T47D (cell line): Measurements from ENCODE around the gene ZNF599.

Experiments
- DNase-seq, 2 experiments: peaks; one replicate each; pipeline versions ENCODE4 v3.0.0 to v3.0.0-alpha.2; 2011 to 2012; ENCODE audit warnings: low read depth in 1 of 2, low spot score in 1 of 2
- JUND ChIP-seq: IDR thresholded peaks from 2 replicates; pipeline ENCODE4 v1.6.1; 2012; ENCODE audit warnings: low read depth
- in situ Hi-C: cut with HindIII; loops from 2 replicates; pipeline ENCODE4 v1.10.0; 2016; ENCODE audit warnings: low sequenced_read_pairs, low pct_unique_long_range_greater_than_20kb

Gene ZNF599

DNA sequence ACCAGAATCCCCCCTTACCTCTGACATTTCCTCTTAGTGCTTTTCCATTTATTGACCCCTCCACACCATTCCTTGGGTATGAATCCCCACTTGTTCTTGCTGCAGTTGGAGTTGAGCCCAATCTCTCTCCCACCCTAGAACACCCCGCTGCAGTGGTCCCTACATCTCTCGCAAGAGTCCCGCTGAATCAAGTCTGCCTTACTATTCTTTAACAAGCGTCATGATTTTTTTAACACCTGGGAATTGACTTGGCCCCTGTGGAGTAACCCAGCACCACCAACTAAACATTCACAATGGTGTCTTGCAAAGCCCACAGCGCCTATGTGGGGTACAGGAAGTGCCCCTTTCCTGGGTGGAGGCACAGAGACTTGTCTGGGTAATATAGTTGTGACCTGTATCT is 13.2 kb upstream of the ZNF599 start:
- TF ChIP-seq JUND, result no peak
- in situ Hi-C loops, result no loop called here
- DNase-seq, result no peak

DNA sequence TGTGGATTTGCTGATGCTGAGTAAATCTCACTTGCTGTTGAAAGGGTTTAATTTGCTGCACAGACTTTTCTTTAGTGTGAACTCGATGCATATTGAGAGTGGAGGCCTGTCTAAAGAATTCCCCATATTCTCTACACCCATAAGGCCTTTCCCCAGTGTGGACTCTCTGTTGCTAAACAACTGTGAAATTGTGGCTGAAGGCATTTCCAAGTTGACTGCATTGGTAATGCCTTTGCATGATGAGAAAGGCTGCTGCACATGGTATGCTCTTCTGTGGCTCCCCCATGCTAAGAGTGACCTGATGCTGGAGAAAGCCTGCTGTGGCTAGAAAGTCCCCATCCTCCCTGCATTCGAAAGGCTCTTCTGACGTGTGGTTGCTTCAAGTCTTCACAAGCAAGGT is 6.6 kb upstream of the ZNF599 start:
- TF ChIP-seq JUND, result no peak
- in situ Hi-C loops, result no loop called here

DNA sequence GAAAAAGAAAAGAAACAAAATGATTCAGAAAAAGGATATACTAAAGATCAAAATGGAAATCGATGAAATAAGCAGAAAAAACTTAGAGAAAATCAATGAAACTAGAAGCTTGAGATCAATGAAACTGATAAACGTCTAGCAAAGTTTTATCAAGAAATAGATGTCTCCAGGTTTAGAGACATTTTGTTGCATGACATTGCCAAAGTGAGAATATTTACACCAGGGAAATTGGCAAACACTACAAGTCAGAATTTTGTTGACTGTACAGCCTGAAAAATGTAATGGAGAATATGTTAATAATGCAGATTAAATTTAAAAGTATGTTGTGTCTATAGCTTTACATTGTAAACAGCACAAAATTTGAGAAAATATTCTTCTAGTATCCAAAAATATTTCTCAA is 5.3 kb upstream of the ZNF599 start:
- no peak for DNase-seq
- no peak for TF ChIP-seq JUND
- in situ Hi-C loops, result no loop called here

More for the DNA sequence above, 6.6 kb upstream of the ZNF599 start:
- no peak for DNase-seq

DNA sequence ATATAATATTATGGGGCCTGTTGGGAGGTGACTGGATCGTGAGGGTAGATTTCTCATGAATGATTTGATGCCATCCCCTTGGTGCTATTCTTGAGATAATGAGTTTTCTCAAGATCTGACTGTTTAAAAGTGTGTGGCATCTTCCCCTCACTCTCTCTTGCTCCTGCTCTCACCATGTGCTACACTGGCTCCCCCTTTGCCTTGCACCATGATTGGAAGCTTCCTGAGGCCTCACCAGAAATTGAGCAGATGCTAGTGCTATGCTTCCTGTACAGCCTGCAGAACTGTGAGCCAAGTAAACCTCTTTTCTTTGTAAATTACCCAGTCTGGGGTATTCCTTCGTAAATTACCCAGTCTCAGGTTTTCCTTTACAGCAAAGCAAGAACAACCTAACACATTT is 1.8 kb upstream of the ZNF599 start:
- no peak for TF ChIP-seq JUND
- DNase-seq, result no peak
- in situ Hi-C loops, result no loop called here

DNA sequence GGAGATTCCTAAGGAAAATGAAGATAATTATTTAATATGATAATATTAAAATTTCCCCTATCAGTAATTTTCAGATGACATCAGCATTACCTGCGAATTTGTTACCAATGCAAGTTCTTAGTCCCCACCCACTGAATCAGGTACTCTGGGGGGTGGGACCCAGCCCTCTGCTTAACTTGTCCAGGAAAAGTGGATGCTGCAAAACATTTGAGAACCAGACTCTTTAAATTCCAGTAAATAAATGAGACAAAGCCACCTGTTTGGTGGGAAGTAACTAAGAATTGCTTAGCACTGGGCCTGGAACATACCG is 495 bp upstream of the ZNF599 start:
- in situ Hi-C loops, result no loop called here
- no peak for TF ChIP-seq JUND
- DNase-seq, result no peak

DNA sequence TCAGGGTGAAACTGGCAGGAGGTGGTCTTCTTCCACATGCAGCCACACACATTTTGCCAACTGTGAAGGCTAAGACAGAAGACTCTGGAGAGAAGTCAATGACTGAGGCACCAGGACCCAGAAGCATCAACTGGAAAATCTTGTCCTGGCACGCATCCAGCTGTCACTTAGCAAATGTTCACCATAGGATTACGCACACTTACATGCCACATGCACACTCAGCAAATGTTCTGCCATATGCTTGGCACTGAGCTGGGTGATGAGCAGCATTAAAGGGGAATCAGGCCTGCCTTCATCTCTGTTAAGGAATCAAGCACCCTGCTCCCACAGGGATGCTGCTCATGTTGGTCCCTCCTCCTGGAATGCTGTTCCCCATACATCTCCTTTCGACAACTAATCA is 5.1 kb downstream of the ZNF599 start:
- in situ Hi-C loops, result no loop called here
- DNase-seq, result no peak
- no peak for TF ChIP-seq JUND

DNA sequence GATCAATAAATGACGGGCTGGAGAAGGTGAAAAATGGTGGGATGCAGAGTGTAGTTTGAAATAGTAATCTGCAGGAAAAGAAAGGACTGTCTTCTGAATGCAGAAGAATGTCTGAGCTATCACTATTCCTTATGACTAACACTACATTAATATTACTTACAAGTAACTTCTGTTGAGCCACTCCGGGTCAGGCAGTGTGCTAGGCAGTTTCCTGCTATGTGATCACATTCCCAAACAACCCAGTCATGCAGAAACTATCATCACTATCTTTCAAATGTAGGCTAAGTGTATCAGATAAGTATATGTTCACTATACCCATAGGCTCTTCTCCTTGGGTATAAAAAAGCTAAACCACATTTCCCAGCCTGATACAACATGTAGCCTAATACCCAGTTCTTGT is 6.6 kb downstream of the ZNF599 start:
- in situ Hi-C loops, result no loop called here
- no peak for TF ChIP-seq JUND
- no peak for DNase-seq

DNA sequence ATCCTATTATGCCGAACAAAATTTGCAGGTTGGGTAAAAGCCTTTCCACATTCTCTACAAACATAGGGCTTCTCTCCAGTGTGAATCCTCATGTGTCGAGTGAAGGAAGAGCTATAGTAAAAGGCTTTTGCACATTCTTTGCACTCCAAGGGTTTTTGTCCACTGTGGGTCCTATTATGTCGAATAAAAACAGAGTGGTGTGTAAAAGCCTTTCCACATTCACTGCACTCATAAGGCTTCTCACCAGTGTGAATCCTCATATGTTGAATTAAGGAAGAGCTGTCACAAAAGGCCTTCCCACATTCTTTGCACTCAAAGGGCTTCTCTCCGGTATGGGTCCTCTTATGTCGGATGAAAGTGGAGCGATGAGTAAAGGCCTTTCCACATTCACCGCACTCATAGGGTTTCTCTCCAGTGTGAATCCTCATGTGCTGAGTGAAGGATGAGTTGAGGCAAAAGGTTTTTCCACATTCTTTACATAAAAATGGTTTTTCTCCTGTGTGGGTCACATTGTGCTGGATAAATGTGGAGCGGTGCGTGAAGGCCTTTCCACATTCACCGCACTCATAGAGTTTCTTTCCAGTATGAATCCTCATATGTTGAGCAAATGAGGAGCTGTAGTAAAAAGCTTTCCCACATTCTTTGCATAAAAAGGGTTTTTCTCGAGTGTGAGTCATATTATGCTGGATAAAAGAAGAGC is 13.6 kb downstream of the ZNF599 start:
- in situ Hi-C loops, result no loop called here
- no peak for DNase-seq
- no peak for TF ChIP-seq JUND

DNA sequence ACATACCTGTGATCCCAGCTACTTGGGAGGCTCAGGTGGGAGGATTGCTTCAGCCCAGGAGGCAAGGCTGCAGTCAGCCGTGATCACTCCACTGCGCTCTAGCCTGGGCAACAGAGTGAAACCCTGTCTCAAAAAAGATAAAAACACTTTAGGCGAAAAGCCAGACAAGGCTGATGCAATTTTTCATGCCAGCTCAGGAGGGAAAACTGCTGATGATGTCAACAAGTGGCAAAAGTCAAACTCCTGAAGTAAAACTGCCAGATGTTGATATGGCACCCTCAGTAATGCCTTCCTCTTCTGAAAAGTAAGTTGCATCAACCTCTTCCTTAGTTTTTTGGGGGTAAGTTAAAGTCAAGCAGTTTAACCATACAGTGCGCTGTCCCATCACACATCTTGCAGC is 15.6 kb downstream of the ZNF599 start:
- in situ Hi-C loops, result no loop called here
- DNase-seq, result no peak

DNA sequence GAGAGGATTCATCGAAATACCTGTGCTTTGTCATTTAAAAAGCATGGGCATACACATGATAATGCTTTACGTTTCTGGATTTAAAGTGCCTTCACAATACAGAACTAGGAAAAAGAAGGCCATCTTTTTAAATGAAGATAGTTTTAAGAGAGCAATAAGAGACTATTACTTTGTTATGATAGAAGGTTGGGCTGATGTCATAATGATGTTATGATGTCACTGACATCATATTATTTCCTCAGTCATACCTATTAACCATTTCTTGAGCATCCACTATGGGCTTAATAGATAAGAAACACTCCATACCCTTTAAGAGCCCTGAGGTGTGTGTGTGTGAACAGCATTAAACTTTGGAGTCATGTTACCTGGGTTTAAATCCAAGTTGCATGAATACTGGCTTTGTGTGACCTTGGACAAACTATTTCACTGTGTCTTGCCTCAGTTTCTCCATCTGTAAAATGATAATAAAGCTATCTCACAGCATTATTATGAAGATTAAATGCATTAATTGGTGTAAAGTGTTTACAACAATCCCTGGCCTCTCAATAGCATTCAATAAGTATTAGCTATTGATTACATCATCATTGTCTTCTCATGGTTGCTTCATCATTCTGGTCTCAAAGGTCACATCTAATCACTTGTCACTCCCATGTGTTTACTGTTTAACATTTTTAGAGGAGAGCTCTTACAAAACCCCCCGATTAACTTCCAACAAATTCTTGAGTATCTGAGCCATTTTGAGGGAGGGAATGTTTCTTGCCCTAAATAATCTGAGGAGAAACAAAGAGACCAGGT is 27.9 kb downstream of the ZNF599 start:
- no peak for TF ChIP-seq JUND
- no peak for DNase-seq
- in situ Hi-C loops, result no loop called here

More for the DNA sequence above, 15.6 kb downstream of the ZNF599 start:
- no peak for TF ChIP-seq JUND

DNA sequence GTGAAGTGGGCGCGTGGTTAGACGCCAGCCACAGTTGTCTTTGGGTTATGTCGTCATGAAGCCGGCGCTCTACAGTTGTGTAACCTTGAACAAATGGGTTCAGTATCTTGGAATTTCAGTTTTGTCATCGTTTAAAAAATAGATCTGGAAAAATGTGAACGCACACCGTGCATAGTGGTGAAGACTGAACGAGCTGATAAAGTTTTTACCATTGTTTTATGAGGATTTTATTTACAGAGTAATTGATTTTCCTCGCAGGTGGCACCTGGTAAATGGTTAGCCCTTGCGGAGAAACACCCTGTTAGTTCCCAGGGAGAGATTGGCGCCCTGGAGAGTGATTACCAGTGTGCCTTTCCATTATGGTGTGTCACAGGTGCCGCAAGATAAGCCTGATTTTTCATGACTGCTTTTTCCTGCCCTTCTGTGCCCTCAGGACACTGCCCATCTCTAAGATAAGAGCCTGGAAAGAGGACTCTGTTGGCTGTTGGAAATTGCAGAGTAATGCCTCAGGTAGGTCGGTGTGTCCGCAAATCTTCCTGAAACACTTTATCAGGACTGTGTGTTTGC is 38.4 kb downstream of the ZNF599 start:
- peak in 1 of 2 experiments; percentile 23 for DNase-seq
- no peak for TF ChIP-seq JUND
- in situ Hi-C loops, result no loop called here

DNA sequence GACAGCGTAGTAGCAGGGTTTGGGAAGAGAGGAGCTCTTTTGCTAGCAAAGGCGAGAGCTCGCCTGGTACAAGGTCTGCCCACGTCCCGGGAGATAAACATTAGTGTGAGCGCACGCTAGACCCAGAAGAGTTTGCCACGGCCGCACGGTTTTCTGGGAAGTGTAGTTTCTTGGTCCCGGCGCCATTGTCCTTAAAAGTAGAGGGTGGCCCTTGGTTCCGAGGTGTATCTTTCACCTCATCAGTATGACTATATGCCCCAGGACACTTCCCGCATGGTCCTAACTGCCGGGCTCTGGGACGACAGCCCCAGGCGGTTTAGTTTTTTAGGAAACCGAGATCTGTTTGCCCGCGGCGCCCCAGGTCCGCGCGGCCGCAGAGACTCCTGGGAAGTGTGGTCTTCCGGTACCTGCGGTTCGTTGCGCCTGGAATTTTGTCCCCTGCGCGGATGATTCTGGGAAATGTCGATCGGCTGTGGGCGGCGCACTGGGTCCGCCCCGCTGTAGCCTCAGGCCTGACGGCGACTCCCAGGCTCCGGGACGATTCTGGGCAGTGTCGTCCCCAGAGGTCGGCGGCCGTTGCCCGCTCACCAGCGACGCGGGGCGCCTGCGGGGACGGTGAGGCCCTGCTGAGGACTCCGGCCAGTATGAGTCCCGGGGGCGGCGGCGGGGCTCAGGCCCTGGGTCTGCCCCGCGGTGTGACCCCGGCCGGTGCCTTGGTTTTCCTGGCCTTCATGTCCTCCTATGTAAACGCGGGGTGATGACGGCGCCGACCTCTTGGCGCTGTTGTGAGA is 39.1 kb downstream of the ZNF599 start, which contains the start of gene ZNF181:
TSS of gene ZNF181 (plus strand) at position 498 of the 791 bp plus-strand sequence. CDS start 795 bp downstream, outside the sequence.
- in situ Hi-C loops, result no loop called here
- no peak for TF ChIP-seq JUND
- DNase-seq, result peak; percentile 84 to 92
